SK-N-SH (cell line): Measurements from ENCODE around the gene LENG1.

Experiments used
- CTCF ChIP-seq: fragments of 200-600 bp; sonication (generic); IDR thresholded peaks from 2 replicates; pipeline ENCODE4 v1.6.1; 2017; ENCODE audit warnings: antibody characterized with exemption, mild to moderate bottlenecking, moderate library complexity
- EP300 ChIP-seq, 2 experiments: IDR thresholded peaks; 2 replicates each; pipeline versions ENCODE4 v1.4.0 to v1.6.1; 2012; ENCODE audit warnings: borderline replicate concordance in 1 of 2, low read depth in 1 of 2, low read length in 1 of 2
- EZH2phosphoT487 ChIP-seq: fragments of 200-600 bp; sonication (generic); IDR thresholded peaks from 2 replicates; pipeline ENCODE4 v1.6.1; 2017; ENCODE audit warnings: low read depth, mixed run types, mild to moderate bottlenecking, antibody characterized with exemption, moderate library complexity, borderline replicate concordance
- GATA2 ChIP-seq: sonication (generic); formaldehyde crosslinking; IDR thresholded peaks from 2 replicates; pipeline ENCODE4 v1.5.0; 2020; ENCODE audit warnings: mild to moderate bottlenecking, missing genetic modification reagents
- MEF2A ChIP-seq: IDR thresholded peaks from 2 replicates; pipeline ENCODE4 v1.4.0; 2012; ENCODE audit warnings: low read depth, borderline replicate concordance
- POLR2AphosphoS5 ChIP-seq: IDR thresholded peaks from 2 replicates; pipeline ENCODE4 v1.6.1; 2012; ENCODE audit warnings: low read depth, low read length
- REST ChIP-seq: IDR thresholded peaks from 2 replicates; pipeline ENCODE4 v1.6.1; 2012; ENCODE audit warnings: mild to moderate bottlenecking, low read depth, low read length, moderate library complexity

GRCh38 chr19:54199401-54199800 lies 39.9 kb upstream of the LENG1 start:
- TF ChIP-seq EP300 (IDR thresholded peaks at IDR 0.05; ENCODE audit: borderline replicate concordance in 1 of 2, low read depth in 1 of 2, low read length in 1 of 2): no peak
- no peak for TF ChIP-seq REST
- TF ChIP-seq GATA2 (CRISPR knock-in tag): no peak
- TF ChIP-seq CTCF: no peak
- TF ChIP-seq MEF2A: no peak
- TF ChIP-seq EZH2phosphoT487: no peak
- TF ChIP-seq POLR2AphosphoS5: no peak
